ENCODE results near the gene IL22RA1. TPM values are rescaled to one million over a fixed set of nuclear protein-coding genes. Genes with fewer than 3 reads are reported as not detected.

The IL22RA1 gene
- total and polyA plus RNA-seq, 10 of the 15 experiments (the other 5 are each of a cell fraction or from before 2014, with no cell fraction given) = not detected

DNA sequence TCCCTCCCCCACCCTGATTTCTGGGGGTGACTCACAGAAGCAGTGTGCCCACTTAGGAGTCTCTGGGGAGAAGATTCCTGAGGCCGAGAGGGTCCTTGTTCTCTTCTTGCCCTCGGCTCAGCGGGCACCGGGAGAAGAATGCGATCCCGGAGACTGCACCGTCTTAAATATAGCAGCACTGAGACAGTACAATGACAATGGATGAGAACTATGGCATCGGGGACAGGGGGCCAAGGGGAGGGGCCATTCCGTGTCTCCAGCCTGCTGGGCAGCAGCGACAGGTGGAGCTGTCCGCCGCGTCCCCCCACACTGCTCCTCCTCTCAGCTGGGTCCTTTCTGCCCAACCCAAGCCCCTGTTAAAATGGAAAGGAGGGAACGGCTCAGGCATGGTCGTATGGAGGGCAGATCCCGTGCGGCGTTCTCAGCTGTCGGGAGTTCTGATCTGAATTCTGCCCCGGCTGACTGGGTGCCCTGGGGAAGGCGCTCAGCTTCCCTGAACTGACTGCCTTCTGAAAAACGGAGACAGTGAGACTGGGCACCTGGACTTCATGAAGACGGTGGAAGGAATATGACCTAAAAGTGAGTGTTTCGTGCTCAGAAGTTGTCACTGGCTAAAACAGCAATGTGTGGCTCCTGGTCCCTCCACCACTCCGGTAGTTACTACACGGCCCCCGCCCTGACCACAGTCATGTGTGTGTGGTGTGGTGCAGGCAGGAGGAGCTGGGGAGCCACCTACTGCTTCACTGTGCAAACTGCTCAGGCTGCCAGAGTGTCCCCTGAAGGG is 30.8 kb downstream of the IL22RA1 start, which contains the start of gene MYOM3 (continued):
- TF ChIP-seq, protein P1, sequence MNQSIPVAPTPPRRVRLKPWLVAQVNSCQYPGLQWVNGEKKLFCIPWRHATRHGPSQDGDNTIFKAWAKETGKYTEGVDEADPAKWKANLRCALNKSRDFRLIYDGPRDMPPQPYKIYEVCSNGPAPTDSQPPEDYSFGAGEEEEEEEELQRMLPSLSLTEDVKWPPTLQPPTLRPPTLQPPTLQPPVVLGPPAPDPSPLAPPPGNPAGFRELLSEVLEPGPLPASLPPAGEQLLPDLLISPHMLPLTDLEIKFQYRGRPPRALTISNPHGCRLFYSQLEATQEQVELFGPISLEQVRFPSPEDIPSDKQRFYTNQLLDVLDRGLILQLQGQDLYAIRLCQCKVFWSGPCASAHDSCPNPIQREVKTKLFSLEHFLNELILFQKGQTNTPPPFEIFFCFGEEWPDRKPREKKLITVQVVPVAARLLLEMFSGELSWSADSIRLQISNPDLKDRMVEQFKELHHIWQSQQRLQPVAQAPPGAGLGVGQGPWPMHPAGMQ (IDR thresholded peaks at IDR 0.05; ENCODE audit: borderline replicate concordance) = no peak

DNA sequence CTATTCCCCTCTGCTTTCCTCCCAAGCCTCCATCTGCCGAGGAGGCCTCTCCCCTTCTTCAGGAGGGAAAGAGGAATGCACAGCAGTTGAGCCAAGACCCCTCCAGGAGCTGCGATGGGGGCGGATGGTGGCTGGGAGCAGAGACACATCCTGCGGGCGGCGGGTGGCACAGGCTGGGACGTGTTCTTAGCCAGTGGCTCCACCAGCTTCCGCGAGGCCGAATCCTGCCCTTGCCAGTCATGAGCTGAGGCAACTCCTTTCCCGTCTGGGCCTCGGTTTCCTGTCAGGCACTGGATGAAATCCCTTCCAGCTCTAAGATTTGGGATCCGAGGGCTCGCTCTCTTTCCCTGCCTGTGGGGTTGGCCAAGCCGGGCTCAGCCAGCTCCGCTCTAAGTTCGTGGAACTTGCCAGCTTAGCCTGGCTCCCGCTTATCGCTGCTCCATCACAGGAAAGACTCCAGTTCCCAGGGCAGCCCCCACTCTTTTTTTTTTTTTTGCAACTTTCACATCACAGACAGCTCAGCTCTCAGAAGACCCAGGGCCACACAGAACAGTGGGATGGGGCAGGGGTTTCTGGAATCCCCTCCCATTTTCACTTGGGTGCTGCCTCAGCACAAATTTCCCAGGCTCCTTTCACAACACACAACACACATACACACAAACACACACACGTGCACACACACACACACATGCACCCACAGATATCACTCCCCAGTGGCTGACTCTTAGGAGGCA is 31.5 kb downstream of the IL22RA1 start:
- TF ChIP-seq MTA3 (IDR thresholded peaks at IDR 0.05; ENCODE audit: borderline replicate concordance, low read length) (no peak), KDM1A (IDR thresholded peaks at IDR 0.05; ENCODE audit: borderline replicate concordance) (no peak), STAT3 (IDR thresholded peaks at IDR 0.05; ENCODE audit: low read depth, low read length) (no peak), NBN (IDR thresholded peaks at IDR 0.05) (no peak), EGR1 (IDR thresholded peaks at IDR 0.05; ENCODE audit: borderline replicate concordance in 1 of 2, low read depth in 2 of 2, low read length in 2 of 2) (no peak), IRF4 (IDR thresholded peaks at IDR 0.05; ENCODE audit: low read depth, low read length) (no peak), YBX1 (IDR thresholded peaks at IDR 0.05) (no peak), PML (IDR thresholded peaks at IDR 0.05; ENCODE audit: low read length) (no peak), POLR2A (IDR thresholded peaks at IDR 0.05; ENCODE audit: low read depth, low read length) (no peak), RELA (IDR thresholded peaks at IDR 0.05; ENCODE audit: borderline replicate concordance, partially characterized antibody) (no peak), GABPA (IDR thresholded peaks at IDR 0.05; ENCODE audit: low read depth) (no peak), NR2C2 (IDR thresholded peaks at IDR 0.05; ENCODE audit: borderline replicate concordance, control insufficient read depth, insufficient read length, low read depth) (no peak), ATF7 (IDR thresholded peaks at IDR 0.05; ENCODE audit: low read depth) (no peak), POLR2AphosphoS2 (IDR thresholded peaks at IDR 0.05; ENCODE audit: low read depth, low read length) (no peak), BHLHE40 (IDR thresholded peaks at IDR 0.05; ENCODE audit: borderline replicate concordance in 1 of 2, low read depth in 2 of 2, low read length in 1 of 2) (no peak)
- TF ChIP-seq, protein P2, sequence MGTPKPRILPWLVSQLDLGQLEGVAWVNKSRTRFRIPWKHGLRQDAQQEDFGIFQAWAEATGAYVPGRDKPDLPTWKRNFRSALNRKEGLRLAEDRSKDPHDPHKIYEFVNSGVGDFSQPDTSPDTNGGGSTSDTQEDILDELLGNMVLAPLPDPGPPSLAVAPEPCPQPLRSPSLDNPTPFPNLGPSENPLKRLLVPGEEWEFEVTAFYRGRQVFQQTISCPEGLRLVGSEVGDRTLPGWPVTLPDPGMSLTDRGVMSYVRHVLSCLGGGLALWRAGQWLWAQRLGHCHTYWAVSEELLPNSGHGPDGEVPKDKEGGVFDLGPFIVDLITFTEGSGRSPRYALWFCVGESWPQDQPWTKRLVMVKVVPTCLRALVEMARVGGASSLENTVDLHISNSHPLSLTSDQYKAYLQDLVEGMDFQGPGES (IDR thresholded peaks at IDR 0.05) = no peak
- Histone ChIP-seq H3K27ac (ENCODE audit: control insufficient read depth, insufficient read depth) (no peak overlapping the region), H3K27me3 (replicated peaks in 1 of 2; ENCODE audit: control insufficient read depth in 2 of 2, insufficient read depth in 2 of 2, low read length in 1 of 2) (no peaks in the 10 kb centered on the region; a peak in 3 of 4 replicates), H3K36me3 (ENCODE audit: control insufficient read depth in 2 of 2, insufficient read depth in 2 of 2, low read length in 1 of 2) (no peaks in the 10 kb centered on the region), H3K4me1 (ENCODE audit: control insufficient read depth, insufficient read depth, low read length) (no peaks in the 10 kb centered on the region), H3K4me3 (no peak overlapping the region), H2AFZ (ENCODE audit: control insufficient read depth, low read depth, low read length) (no peak overlapping the region), H3K9ac (ENCODE audit: control insufficient read depth, insufficient read depth, low read length) (no peak overlapping the region), H4K20me1 (ENCODE audit: control insufficient read depth, insufficient read depth) (no peaks in the 10 kb centered on the region), H3K9me3 (replicated peaks; ENCODE audit: control insufficient read depth, insufficient read depth, low read length) (no peaks in the 10 kb centered on the region), H3K4me2 (ENCODE audit: control insufficient read depth, insufficient read depth) (no peak overlapping the region), H3K79me2 (ENCODE audit: control insufficient read depth, insufficient read depth, low read length) (no peaks in the 10 kb centered on the region)
- CTCF ChIA-PET = interaction anchor here (0.8 to 1.4 kb wide), 3 partner anchors 40 to 161 kb away, joined by 3 read pairs; no protein-coding TSS in a partner anchor
- WGBS (ENCODE audit: insufficient coverage, insufficient replicate concordance, low lambda C conversion rate, missing lambda C conversion rate) = 42% methylated on average over 20 of the region's 20 CpGs
- POLR2A ChIA-PET = no interaction called here
- in situ Hi-C loops (cut with MboI) = no loop called here
- intact Hi-C loops (cut with micrococcal nuclease; ENCODE audit: unreplicated experiment) = no loop called here
- RAD21 ChIA-PET (ENCODE audit: unreplicated experiment) = interaction anchor here (0.6 to 1.0 kb wide), 2 partner anchors 247 to 339 kb away, joined by 3 read pairs; no protein-coding TSS in a partner anchor
- DNase-seq (ENCODE audit: low read depth, low spot score) = no peak
- no TSS peak for BruUV-seq (replicated peaks)
- no peak for FAIRE-seq
- no peak for ATAC-seq
- SMC1A ChIA-PET (ENCODE audit: uncharacterized antibody, unreplicated experiment) = interaction anchor here (1.4 kb wide), 1 partner anchor 87 kb away, joined by 3 read pairs; no protein-coding TSS in a partner anchor
